Left lung (tissue), 10 donors: ENCODE data around the gene MINDY1. TPM values are rescaled to one million over a fixed set of nuclear protein-coding genes. Genes with fewer than 3 reads are reported as not detected.

Source experiments
- ATAC-seq: fragments of 200-7000 bp; cut with Tn5 transposase; one replicate; pipeline ENCODE4 v1.9.1; 2020; ENCODE audit warnings: moderate library complexity
- DNase-seq, 4 donors: peaks; one replicate each; pipeline ENCODE4 v3.0.0-alpha.2; 2013 to 2020
- H3K27ac ChIP-seq, 2 donors: fragments of 200-600 bp; sonication (generic) in 1 of 2; one replicate each; pipeline versions ENCODE4 v1.5.0 to v1.8.0; 2020 to 2021
- H3K27me3 ChIP-seq, 2 donors: fragments of 200-600 bp; sonication (generic) in 1 of 2; one replicate each; pipeline versions ENCODE4 v1.5.0 to v1.8.0; 2020 to 2021
- H3K36me3 ChIP-seq, 2 donors: fragments of 200-600 bp; sonication (generic) in 1 of 2; one replicate each; pipeline versions ENCODE4 v1.5.0 to v1.8.0; 2020 to 2021
- H3K4me1 ChIP-seq, 2 donors: fragments of 200-600 bp; one replicate each; pipeline ENCODE4 v1.8.0; 2021
- H3K4me3 ChIP-seq, 2 donors: fragments of 200-600 bp; sonication (generic) in 1 of 2; one replicate each; pipeline versions ENCODE4 v1.5.0 to v1.8.0; 2020 to 2021; ENCODE audit warnings: mild to moderate bottlenecking in 1 of 2
- H3K9me3 ChIP-seq, 2 donors: fragments of 200-600 bp; sonication (generic) in 1 of 2; one replicate each; pipeline versions ENCODE4 v1.5.0 to v1.8.0; 2020 to 2021
- intact Hi-C, 2 donors: fragments of 100-400 bp; cut with DNase I; formaldehyde crosslinking; loops; one replicate each; pipeline versions ENCODE4 v1.11.2 to v1.14.2; 2022
- polyA plus RNA-seq, 6 donors: library from polyadenylated mRNA; unstranded; fragments of 120-200 nt; gene quantifications; one replicate each; pipeline ENCODE4 v1.2.1, GENCODE V29; 2013; ENCODE audit not compliant: insufficient read length in 6 of 6
- total RNA-seq, 2 donors: library from RNA; stranded (reverse); fragmentation: NEBNext Ultra II Directional; extraction: Animal tissue kit (Norgen Biotek cat#: 25700); gene quantifications; one replicate each; pipeline ENCODE4 v1.2.1, GENCODE V29; 2021
- TF ChIP-seq, protein P1 (sequence below), 2 donors: fragments of 200-600 bp; sonication (generic) in 1 of 2; IDR thresholded peaks; one replicate each; pipeline versions ENCODE4 v1.5.0 to v1.8.0; 2021; ENCODE audit warnings: antibody characterized with exemption in 2 of 2
- donor health status: DM: no; HTN: yes; CAD: no.
- donor health status: DM: no; HTN: no; CAD: no.

MINDY1 gene
- total and polyA plus RNA-seq, 8 donors: 26.0 to 53.8 (median 45.2) TPM

DNA sequence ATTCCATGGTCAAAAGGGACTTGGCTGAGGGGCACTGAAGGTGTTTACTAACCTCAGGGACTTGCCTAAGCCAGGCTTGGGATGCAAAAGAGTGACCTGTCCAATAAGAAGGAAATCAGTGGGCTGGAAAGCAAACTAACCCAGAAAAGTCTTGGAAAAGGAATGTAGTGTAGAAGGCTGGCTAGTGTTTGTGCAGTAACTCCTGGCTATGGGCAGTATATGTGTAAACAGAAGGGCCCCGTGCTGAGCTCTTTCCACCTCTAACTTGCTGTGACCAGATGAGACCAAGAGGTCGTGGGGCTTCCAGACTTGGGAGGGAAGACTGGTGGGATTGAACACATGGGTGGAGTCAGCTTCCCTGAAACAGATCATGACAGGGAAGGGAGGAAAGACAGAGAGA is 4.1 kb downstream of the MINDY1 start:
- Histone ChIP-seq H3K4me1 (peaks cover 31 to 79% of the 10 kb centered on the region in 2 donors), H3K36me3 (peaks cover 0 to 22% of the 10 kb centered on the region in 2 donors), H3K27ac (peak overlapping the region in 1 of 2 donors; percentile 87), H3K9me3 (no peaks in the 10 kb centered on the region), H3K4me3 (peak overlapping the region in 1 of 2 donors; percentile 20), H3K27me3 (no peaks in the 10 kb centered on the region)
- no peak for DNase-seq
- no peak for ATAC-seq
- intact Hi-C loops: no loop called here
- TF ChIP-seq, protein P1, sequence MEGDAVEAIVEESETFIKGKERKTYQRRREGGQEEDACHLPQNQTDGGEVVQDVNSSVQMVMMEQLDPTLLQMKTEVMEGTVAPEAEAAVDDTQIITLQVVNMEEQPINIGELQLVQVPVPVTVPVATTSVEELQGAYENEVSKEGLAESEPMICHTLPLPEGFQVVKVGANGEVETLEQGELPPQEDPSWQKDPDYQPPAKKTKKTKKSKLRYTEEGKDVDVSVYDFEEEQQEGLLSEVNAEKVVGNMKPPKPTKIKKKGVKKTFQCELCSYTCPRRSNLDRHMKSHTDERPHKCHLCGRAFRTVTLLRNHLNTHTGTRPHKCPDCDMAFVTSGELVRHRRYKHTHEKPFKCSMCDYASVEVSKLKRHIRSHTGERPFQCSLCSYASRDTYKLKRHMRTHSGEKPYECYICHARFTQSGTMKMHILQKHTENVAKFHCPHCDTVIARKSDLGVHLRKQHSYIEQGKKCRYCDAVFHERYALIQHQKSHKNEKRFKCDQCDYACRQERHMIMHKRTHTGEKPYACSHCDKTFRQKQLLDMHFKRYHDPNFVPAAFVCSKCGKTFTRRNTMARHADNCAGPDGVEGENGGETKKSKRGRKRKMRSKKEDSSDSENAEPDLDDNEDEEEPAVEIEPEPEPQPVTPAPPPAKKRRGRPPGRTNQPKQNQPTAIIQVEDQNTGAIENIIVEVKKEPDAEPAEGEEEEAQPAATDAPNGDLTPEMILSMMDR (IDR thresholded peaks at IDR 0.05): no peak

DNA sequence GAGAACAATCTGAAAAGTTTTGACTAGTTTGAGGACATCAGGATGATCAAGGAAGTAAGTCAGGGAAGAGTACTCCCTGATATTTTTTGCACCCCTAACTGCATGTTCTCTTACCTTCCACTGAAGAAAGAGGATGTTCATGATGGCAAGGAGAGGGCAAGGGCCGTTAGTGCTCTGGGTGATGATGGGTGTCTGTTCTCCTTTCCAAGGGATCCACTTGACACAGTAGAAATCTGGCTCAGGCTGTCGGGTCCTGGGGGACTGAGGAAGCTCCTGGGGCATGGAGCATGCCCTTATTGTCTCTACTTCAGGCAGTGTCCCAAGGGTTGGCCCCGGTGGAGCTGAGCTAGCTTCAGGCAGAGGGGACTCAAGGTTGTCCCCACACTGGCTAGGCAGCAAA is 4.7 kb downstream of the MINDY1 start:
- peak overlapping the region in 1 of 2 donors; percentile 87 for H3K27ac ChIP-seq
- DNase-seq (no peak), ATAC-seq (no peak)
- peaks cover 0 to 28% of the 10 kb centered on the region in 2 donors for H3K36me3 ChIP-seq
- intact Hi-C loops: no loop called here
- TF ChIP-seq, protein P1 (IDR thresholded peaks at IDR 0.05): no peak
- peaks cover 26 to 74% of the 10 kb centered on the region in 2 donors for H3K4me1 ChIP-seq
- no peaks in the 10 kb centered on the region for H3K9me3 ChIP-seq
- H3K4me3 ChIP-seq: no peak overlapping the region
- no peaks in the 10 kb centered on the region for H3K27me3 ChIP-seq

DNA sequence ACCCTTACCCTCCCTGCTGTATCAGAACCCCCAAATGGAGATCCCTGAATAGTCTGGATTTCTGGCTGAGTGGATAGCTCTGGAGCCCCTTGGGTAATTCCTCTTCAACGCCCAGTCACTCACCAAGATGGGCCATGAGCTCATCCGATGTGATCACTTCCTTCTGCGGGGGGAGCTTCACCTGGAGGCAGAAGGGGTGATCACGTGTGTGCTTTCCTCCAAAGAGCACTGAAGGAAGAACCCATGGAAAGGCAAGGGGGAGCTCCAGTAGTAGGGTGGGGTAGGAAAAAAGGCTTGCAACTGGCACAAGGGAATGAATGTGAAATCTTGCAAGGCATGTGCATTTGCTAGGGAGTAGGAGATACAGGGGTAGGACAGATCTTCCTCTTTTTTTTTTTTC is 5.1 kb downstream of the MINDY1 start:
- Histone ChIP-seq H3K27ac (peak overlapping the region in 1 of 2 donors; percentile 87), H3K36me3 (peaks cover 0 to 32% of the 10 kb centered on the region in 2 donors), H3K4me1 (peaks cover 23 to 69% of the 10 kb centered on the region in 2 donors), H3K27me3 (no peaks in the 10 kb centered on the region), H3K4me3 (no peak overlapping the region), H3K9me3 (no peaks in the 10 kb centered on the region)
- intact Hi-C loops: no loop called here
- no peak for DNase-seq
- TF ChIP-seq, protein P1 (IDR thresholded peaks at IDR 0.05): no peak
- no peak for ATAC-seq

DNA sequence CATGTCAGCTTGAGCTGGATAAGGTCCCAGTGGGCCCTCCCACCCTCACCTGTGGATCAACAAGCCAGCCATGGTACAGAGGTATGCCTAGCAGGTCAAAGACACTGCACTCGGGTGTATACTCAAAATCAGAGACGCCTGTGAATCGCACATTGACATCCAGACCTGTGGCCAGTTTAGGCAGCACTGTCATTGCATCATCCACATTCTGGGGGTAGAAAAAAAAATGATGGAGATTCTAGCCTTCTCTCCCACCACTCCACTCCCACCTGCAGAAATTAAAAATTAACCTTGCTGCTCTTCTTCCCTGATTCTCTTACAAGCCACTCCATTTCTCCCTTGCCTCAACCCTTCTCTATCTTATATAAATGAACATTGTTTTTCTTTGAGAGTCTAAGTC is 6.3 kb downstream of the MINDY1 start:
- Histone ChIP-seq H3K27me3 (no peaks in the 10 kb centered on the region), H3K4me1 (peaks cover 23 to 70% of the 10 kb centered on the region in 2 donors), H3K36me3 (peaks cover 0 to 35% of the 10 kb centered on the region in 2 donors), H3K4me3 (no peak overlapping the region), H3K9me3 (no peaks in the 10 kb centered on the region), H3K27ac (peak overlapping the region in 1 of 2 donors; percentile 87)
- TF ChIP-seq, protein P1 (IDR thresholded peaks at IDR 0.05): no peak
- ATAC-seq (no peak), DNase-seq (no peak)
- intact Hi-C loops: no loop called here

DNA sequence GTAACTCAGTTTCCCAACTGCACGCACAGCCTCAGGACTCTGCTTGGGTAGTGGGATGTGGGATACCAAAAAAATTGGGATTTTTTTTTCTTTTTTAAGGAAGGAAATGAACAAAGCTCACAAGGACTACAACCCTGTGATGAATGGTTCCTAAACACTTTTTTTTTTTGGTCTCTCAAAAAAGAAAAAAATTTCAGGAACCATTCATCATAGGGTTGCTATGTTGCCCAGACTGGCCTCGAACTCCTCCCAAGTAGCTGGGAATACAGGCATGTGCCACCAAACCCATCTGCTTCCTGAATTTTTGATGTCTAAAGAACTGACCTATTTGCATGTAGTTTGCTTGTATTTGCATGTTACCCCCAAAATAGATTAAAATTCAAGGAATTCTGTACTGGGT is 6.8 kb downstream of the MINDY1 start:
- ATAC-seq (no peak), DNase-seq (no peak)
- no peaks in the 10 kb centered on the region for H3K9me3 ChIP-seq
- peaks cover 0 to 40% of the 10 kb centered on the region in 2 donors for H3K36me3 ChIP-seq
- TF ChIP-seq, protein P1 (IDR thresholded peaks at IDR 0.05): no peak
- peaks cover 20 to 70% of the 10 kb centered on the region in 2 donors for H3K4me1 ChIP-seq
- intact Hi-C loops: no loop called here
- H3K4me3 ChIP-seq: no peak overlapping the region
- H3K27me3 ChIP-seq: no peaks in the 10 kb centered on the region
- H3K27ac ChIP-seq: no peak overlapping the region
